GM18502 (cell line): ENCODE data around the gene DSCAML1.

Source experiments
- ATAC-seq: cut with Tn5 transposase; IDR thresholded peaks from one replicate; pipeline ENCODE4 v1.9.1; 2021; ENCODE audit warnings: mild to moderate bottlenecking; ENCODE audit not compliant: unreplicated experiment, poor library complexity

DSCAML1 gene

GRCh38 chr11:117572129-117572528 lies 224.9 kb downstream of the DSCAML1 start:
- ATAC-seq = no peak

- ATAC-seq = no peak
These were observed 226.3 kb downstream of the DSCAML1 start for GRCh38 chr11:117570701-117571100.

GRCh38 chr11:117569911-117570310 lies 227.1 kb downstream of the DSCAML1 start:
- no peak for ATAC-seq

GRCh38 chr11:117565709-117566108 lies 231.3 kb downstream of the DSCAML1 start:
- no peak for ATAC-seq

- ATAC-seq = no peak
These were observed 232.7 kb downstream of the DSCAML1 start for GRCh38 chr11:117564321-117564720.

DNA sequence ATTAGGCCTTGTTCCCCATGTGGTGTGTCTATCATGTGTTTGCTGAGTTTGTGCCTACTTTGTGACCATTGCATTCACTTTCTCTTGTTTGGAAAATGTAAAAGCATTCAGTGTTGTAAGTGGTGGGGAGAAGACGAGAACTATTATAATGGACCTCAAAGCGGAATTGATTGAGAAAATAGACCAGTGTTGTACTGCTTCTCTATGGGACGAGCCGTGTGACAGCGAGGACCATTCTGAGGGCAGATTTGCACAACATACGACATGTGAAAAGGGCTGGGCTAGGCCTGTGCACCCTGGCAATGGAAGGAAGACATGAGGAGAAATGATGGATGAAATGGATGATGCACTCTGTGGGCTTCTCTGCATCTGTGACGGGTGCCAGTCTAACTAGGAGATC lies 233.5 kb downstream of the DSCAML1 start:
- ATAC-seq = no peak

GRCh38 chr11:117562136-117562535 lies 234.9 kb downstream of the DSCAML1 start:
- no peak for ATAC-seq

GRCh38 chr11:117560780-117561530 lies 236.1 kb downstream of the DSCAML1 start:
- ATAC-seq = no peak

DNA sequence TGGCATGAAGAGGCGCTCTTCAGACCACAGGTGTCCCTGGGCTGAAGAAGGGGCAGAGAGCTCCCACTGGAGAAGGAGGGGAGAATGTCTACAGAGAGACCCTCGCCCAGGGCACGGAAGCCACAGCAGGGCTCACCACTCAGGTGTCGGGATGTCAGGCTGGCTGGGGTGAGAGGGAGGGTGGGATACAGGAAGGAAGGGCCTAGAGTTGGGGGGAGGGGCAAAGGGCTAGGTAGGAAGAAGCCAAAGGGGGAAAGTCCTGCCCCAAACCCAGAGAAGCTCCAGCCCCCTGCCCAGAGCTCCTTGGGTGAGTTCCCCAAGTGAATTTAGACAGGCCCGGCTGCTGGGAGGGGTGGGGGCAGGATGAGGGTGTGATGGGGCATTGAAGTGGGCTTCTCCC lies 237.3 kb downstream of the DSCAML1 start:
- ATAC-seq = no peak

GRCh38 chr11:117557361-117557760 lies 239.7 kb downstream of the DSCAML1 start:
- ATAC-seq = no peak

DNA sequence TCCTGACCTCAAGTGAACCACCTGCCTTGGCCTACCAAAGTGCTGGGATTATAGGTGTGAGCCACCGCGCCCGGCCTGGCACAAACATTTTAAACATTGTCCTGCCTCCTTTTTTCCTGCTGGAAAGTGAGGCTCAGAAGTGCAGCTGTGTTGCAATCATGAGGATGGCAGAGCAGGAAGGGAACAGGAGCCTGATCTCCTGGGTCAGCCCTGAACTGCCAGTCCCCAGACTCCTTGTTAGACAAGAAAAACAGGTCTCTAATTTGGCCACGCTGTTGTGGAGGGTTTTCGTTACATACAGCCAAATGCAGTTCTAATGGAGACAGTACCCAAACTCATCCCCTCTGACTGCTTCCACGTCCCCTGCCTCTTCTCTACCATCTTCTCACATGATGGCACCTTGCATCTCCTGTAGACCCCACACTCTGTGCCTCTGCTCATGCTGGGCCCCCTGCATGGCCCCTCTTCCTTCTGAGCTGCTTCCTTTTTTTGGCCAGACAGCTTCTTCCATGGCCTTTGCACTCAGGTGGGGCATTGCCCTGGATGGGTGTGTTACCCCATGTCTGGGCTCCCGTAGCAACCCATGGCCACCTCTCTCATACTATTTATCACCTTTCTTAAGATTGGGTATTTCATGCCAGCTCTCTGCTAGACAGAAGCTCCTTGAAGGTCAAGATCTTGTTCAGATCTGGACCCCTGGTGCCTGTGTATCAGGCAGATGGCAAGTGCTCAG lies 242.2 kb downstream of the DSCAML1 start:
- ATAC-seq = no peak

DNA sequence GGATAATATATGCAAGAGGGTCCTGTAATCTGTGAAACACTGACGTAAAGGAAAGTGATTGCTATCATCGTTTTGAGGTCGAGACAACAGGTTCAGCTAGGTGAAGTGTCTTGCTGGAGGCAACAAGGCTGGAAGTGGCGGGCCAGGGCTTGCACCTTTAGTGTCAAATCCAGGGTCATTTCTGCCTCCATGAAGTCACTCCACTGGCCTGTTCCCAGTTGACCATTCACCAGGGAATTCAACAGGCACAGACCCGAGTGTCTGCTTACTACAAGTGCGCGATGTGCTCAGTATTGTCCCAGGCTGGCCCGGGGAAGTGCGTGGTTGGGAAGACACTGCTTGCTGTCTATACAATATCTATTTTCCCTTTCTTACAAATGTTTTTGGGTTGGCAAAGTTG lies 244.4 kb downstream of the DSCAML1 start:
- no peak for ATAC-seq

- no peak for ATAC-seq
These were observed 245.2 kb downstream of the DSCAML1 start for GRCh38 chr11:117551761-117552343.

DNA sequence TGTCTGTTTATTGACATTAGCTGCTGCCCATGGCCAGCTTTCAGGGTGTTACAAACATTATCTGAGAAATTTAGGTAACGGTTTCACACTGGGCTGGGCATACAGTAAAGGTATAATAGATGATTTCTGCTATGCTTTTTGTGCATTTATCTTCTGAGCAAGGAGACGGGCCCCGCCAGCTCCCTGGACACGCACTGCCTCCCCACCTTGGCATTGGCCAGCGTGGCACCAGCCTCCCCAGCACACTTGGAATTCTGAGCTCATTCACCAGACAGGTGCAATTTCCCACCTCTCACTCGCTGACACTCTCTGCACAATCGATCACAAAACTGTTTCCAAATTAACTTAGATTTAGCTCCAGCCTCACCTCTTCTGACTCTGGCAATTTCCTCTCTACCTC lies 246.6 kb downstream of the DSCAML1 start:
- ATAC-seq = no peak

- no peak for ATAC-seq
These were observed 247.6 kb downstream of the DSCAML1 start for GRCh38 chr11:117549417-117549816.

DNA sequence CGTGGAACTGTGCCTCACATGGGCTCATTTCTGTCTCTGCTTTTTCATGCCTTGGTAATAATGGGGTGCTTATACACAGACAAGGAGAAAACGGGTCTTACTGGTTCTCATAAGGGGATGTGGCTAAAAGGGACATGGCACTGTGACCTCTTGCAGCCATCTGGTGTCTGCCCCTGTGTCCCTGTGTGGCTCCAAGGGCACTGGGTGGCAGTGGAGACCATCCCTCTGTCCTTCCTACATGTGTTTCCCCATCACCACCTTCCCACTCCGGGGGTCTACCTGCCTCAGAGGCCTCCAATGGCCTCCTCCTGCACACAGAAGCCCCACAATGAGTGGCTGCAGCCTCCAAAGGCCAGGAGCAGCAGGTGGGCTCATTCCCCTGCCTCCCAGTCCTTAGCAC lies 248.1 kb downstream of the DSCAML1 start:
- ATAC-seq = no peak

DNA sequence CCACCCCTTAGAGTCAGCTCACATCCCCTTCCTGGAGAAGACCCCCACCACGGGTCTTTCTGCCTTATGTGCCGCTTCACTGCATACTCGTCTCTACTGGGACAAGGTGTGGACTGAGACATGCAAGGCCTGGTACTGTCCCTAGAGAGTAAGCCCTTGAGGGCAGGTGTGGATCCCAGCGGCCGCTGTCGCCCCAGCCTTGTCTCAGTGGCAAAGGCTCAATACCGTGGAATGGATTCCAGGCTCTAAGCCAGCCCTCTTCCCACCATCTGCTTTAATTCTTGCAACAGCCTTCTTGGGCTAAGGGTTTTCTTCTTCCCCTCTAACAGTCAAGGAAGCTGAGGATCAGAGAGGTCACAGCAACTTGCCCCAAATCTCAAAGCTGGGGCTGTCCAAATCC lies 249.1 kb downstream of the DSCAML1 start:
- no peak for ATAC-seq

- ATAC-seq = no peak
These were observed 249.7 kb downstream of the DSCAML1 start for GRCh38 chr11:117547195-117547850.

GRCh38 chr11:117546431-117547194 lies 250.4 kb downstream of the DSCAML1 start:
- ATAC-seq = no peak

GRCh38 chr11:117545706-117546105 lies 251.3 kb downstream of the DSCAML1 start:
- no peak for ATAC-seq
